ENCODE measurements around the gene SZT2.
"Not testable (repeated sequence)": the region's sequence is repeated elsewhere in the genome, so short reads cannot be mapped to it uniquely, and the experiment has no call there.

Gene SZT2

DNA sequence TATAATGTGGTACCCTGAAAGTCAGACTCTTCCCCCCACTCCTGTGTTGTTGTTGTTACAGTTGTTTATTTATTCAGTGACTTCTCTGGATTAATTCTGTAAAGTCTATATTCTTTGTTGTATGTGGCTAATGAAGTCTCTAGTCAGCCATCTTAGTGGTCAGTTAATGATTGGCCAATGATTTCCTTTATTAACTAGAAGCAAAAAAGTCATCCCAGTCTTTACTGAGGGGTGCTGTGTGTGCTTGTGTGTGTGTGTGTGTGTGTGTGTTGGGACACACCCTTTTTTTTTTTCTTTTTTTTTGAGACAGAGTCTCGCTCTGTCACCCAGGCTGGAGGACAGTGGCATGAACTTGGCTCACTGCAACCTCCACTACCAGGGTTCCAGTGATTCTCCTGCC, 101.4 kb downstream of the SZT2 start:
- no peak for DNase-seq (ENCODE audit: low read depth)

DNA sequence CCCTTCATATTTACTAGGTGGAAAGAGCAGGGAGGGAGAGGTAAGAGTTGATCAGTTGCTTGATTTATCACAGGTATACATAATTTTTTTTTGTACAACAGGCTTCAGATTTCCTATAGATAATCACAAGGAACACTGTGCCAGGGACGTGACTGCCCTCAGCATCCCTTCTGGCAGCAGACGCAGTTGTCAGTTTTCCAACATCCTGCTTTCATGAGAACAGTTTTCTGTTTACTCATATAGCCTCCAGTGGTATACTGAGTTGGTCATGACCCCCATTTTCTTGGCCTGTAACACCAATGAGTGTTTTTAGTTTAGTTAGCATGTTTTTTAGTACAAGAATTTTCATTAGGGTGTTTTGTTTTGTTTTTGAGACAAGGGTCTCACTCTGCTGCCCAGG, 103.1 kb downstream of the SZT2 start:
- DNase-seq (ENCODE audit: low read depth) = no peak

DNA sequence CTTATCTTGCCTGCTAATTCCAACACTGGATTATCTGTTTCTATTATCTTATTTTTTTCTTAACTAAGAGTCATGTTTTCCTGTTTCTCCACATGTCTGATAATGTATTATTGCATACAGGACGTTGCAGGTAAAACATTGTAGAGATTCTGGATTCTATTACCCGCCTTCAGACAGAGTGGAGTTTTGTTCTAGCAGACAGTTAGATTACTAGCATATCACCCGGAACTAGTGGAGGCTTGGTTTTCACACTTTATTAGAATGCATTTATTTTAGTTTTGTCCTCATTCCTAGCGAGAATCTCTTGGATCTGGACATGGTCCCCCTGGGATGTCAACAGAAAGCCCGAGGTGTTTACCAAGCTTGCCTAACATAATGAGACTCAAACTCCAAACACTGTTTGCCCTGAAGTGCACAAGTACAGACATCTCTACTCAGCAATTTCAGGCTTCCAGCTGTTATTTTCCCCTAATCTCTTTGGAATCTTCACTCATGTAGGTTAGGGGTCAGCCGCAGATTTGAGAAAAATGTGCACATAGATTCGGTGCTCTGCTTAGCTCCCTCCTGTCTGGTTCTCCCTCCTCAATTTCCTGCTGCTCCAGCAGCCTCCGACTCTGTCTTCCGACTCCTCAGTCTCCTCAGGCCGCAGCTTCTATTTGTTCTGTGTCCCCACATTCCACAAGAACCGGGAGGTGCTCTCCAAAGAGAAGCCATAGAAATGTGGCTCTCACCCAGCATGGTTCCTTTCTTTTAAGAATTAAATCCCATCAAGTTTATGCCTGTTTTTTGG, 104.2 kb downstream of the SZT2 start:
- DNase-seq (ENCODE audit: low read depth) = no peak

DNA sequence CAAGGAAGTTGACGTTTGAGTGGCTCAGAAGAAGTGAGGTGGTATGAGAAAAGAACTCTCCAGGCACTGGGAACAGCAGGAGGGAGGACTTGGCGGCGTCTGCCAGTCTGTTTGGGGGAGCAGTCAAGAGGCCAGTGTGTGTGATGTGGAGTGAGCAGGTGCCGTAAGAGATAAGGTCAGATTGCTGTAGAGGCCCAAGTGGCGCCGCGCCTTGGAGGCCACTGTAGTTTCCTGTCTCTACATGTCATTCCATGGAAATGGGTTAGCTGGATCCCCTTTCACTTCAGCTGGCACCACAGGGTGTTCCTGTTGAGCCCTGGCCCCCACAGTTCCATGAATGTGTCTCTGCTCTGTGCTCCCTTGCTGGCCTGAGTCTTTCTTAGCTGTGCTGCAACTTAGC, 105.5 kb downstream of the SZT2 start:
- no peak for DNase-seq (ENCODE audit: low read depth)

DNA sequence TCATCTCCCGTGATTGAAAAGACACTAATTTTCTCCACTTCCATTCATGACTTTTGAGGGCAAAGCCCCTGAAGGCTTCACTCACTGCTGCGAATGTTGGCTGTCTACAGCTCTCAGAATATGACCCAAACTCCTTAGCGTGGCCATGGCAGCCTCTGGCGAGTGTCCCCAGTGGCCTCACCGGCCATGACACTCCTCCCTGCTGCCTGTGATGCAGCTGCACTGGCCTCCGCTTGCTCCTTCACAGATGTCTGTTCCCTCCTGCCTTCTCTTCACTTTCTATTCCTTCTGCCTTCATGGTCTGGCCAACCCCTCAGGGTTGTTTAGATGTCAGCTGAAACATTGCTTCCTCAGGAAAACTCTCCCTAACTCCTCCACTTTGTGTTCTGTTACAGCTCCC, 110.2 kb downstream of the SZT2 start:
- no peak for DNase-seq (ENCODE audit: low read depth)

DNA sequence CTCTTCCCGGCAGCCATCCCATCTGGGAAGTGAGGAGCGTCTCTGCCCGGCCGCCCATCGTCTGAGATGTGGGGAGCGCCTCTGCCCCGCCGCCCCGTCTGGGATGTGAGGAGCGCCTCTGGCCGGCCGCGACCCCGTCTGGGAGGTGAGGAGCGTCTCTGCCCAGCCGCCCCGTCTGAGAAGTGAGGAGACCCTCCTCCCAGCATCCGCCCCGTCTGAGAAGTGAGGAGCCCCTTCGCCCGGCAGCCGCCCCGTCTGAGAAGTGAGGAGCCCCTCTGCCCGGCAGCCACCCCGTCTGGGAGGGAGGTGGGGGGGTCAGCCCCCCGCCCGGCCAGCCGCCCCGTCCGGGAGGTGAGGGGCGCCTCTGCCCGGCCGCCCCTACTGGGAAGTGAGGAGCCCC, 112.1 kb downstream of the SZT2 start:
- not testable (repeated sequence) for DNase-seq (ENCODE audit: low read depth)

DNA sequence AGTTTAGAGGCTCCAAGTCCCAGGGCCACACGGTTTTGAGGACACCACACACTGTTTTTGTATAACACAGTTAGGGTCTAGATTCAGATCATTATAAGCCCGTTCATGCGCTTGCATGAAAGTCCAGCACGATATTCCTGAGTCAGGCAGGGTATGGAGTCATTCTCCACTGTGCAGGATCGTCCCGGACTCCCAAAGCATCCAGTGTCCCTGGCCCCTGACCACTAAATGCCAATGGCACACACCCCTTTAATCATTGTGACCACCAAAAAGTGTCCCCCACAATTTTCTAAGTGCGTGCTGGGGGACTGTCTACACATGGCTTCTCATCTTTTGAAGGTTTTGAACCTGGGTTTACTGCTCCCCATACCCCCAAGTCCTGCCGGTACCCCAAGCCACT, 113.8 kb downstream of the SZT2 start:
- DNase-seq (ENCODE audit: low read depth) = no peak

All from non-pigmented ciliary epithelial cell (primary cell).